PC-3 (cell line): ENCODE measurements around the gene TMEM229B.

Experiments used
- EZH2 ChIP-seq: fragments of 300-600 bp; sonication (generic); IDR thresholded peaks from one replicate; pipeline ENCODE4 v1.6.1; 2017; ENCODE audit warnings: antibody characterized with exemption, mild to moderate bottlenecking, low read length; ENCODE audit not compliant: unreplicated experiment
- EZH2phosphoT487 ChIP-seq: fragments of 300-600 bp; sonication (generic); IDR thresholded peaks from 2 replicates; pipeline ENCODE4 v1.6.1; 2018; ENCODE audit warnings: mild to moderate bottlenecking, antibody characterized with exemption, low read length, borderline replicate concordance
- TF ChIP-seq, protein P1 (sequence below): fragments of 300-600 bp; sonication (generic); conservative IDR thresholded peaks from 2 replicates; pipeline ENCODE4 v1.5.1; 2017; ENCODE audit warnings: antibody characterized with exemption, low read depth, mild to moderate bottlenecking, low read length

DNA sequence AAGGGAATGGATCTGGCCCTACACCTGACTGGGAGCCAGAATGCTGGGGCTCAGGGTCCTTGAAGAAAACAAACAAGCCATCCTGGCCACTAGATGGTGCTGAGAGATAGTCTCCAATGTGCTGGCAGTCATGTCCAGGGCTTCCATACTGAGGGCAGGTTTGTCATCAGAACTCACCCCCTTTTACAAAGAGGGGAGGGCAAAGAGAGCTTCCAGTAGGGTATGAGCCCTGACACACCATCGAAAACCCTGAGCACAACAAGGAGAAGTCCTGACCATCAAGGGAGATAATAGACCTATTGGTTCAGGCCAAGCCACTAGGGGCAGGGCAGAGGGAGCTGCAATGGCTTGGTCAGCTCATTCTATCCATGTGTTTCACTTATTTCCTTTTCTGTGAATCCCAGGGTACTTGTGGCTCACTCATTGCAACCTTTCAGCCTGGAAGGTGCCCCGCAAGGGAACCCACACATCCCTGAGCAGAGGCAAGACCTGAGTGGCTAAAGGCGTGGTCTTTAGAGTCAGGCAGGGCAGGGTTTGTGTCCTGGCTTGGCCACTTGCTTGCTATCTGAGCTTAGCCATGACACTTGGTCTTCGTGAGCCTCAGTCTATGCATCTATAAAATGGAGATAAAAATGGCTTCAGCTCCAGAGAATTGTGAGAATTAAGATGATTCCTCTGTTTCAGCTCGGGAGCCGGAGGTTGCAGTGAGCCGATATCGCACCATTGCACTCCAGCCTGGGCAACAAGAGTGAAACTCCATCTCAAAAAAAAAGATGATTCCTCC lies 38.3 kb upstream of the TMEM229B start:
- no peak for TF ChIP-seq EZH2
- TF ChIP-seq, protein P1, sequence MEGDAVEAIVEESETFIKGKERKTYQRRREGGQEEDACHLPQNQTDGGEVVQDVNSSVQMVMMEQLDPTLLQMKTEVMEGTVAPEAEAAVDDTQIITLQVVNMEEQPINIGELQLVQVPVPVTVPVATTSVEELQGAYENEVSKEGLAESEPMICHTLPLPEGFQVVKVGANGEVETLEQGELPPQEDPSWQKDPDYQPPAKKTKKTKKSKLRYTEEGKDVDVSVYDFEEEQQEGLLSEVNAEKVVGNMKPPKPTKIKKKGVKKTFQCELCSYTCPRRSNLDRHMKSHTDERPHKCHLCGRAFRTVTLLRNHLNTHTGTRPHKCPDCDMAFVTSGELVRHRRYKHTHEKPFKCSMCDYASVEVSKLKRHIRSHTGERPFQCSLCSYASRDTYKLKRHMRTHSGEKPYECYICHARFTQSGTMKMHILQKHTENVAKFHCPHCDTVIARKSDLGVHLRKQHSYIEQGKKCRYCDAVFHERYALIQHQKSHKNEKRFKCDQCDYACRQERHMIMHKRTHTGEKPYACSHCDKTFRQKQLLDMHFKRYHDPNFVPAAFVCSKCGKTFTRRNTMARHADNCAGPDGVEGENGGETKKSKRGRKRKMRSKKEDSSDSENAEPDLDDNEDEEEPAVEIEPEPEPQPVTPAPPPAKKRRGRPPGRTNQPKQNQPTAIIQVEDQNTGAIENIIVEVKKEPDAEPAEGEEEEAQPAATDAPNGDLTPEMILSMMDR: peak; percentile 99
- no peak for TF ChIP-seq EZH2phosphoT487
